ENCODE data around the gene NOX5.
"Not testable (repeated sequence)": the region's sequence is repeated elsewhere in the genome, so short reads cannot be mapped to it uniquely, and the experiment has no call there.

Gene NOX5

DNA sequence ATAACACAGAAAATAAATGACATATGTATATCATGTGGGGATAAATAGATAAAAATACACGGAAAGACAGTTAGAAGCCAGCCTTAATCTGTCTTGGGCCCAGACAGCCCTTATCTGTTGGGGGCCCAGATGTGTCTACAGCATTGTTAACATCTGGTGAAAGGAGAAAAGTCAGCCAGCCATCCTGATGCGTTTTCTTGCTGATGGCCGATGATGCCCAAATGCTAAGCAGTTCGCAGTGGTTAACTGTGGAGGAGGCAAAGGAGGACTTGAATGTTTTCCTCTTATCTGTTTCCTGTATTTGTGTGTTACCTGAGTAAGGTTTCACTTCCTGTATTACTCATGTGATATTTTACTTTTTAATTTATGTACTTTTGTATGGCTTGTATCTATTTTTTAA lies 46.2 kb downstream of the NOX5 start:
- no peak overlapping the region for H3K4me3 ChIP-seq (ENCODE audit: low read length)
- H3K9ac ChIP-seq (ENCODE audit: low read length), result no peak overlapping the region
- H3K4me1 ChIP-seq (ENCODE audit: control insufficient read depth, insufficient read depth, low read length), result peaks cover 3% of the 10 kb centered on the region
- no peaks in the 10 kb centered on the region for H3K9me3 ChIP-seq (ENCODE audit: control insufficient read depth, low read length)
- no peak for DNase-seq (ENCODE audit: low read depth)
- H3K27me3 ChIP-seq (replicated peaks; ENCODE audit: control insufficient read depth, insufficient read depth, low read length), result peaks cover 20% of the 10 kb centered on the region
- H3K36me3 ChIP-seq (ENCODE audit: control insufficient read depth, insufficient read depth, low read length, severe bottlenecking), result no peaks in the 10 kb centered on the region

DNA sequence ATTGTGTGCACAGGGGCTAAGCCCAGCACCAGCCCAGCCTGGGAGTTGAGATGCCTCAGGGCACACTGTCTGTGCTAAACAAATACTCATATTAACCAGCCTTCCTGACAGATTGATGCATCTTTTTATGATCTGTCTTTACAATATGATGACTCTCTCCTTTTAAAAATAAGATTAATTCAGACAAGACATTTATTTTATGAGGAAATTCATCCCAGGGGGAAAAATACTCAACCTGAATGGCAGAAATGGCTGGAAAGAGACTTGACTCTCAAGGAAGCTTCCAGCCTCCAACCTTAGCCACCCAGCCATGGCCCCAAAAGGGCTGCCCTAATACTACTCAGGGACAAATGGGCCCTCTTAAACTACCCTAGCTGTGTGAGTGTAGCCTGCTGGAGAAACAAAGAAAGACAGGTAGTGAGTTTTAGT lies 46.9 kb downstream of the NOX5 start:
- Histone ChIP-seq H3K36me3 (ENCODE audit: control insufficient read depth, insufficient read depth, low read length, severe bottlenecking) (no peaks in the 10 kb centered on the region), H3K9ac (ENCODE audit: low read length) (no peak overlapping the region), H3K4me3 (ENCODE audit: low read length) (no peak overlapping the region), H3K9me3 (ENCODE audit: control insufficient read depth, low read length) (no peaks in the 10 kb centered on the region), H3K4me1 (ENCODE audit: control insufficient read depth, insufficient read depth, low read length) (peaks cover 3% of the 10 kb centered on the region), H3K27me3 (replicated peaks; ENCODE audit: control insufficient read depth, insufficient read depth, low read length) (peaks cover 16% of the 10 kb centered on the region)
- no peak for DNase-seq (ENCODE audit: low read depth)

DNA sequence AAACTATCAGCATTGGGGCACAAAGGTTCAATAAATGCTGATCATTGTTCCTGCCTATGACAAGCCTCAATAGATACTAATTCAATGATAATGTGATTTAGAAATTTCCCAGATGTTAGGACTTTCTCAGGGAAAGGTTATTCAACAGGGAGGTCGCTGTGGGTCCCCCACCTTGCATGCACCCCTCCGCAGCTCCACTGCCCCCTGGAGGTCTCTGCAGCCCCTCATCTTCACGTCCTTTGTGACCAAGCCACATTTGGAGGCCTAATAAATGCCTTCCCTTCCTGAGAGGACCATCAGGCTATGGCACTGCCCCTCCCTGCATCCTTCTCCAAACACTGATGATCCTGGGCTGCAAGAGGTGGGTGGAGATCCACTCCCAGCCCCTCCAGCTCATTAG lies 50.2 kb downstream of the NOX5 start:
- H3K4me1 ChIP-seq (ENCODE audit: control insufficient read depth, insufficient read depth, low read length), result no peaks in the 10 kb centered on the region
- no peaks in the 10 kb centered on the region for H3K27me3 ChIP-seq (replicated peaks; ENCODE audit: control insufficient read depth, insufficient read depth, low read length)
- no peak for DNase-seq (ENCODE audit: low read depth)
- no peak overlapping the region for H3K9ac ChIP-seq (ENCODE audit: low read length)
- no peaks in the 10 kb centered on the region for H3K36me3 ChIP-seq (ENCODE audit: control insufficient read depth, insufficient read depth, low read length, severe bottlenecking)
- no peak overlapping the region for H3K4me3 ChIP-seq (ENCODE audit: low read length)
- H3K9me3 ChIP-seq (ENCODE audit: control insufficient read depth, low read length), result peaks cover 9% of the 10 kb centered on the region

DNA sequence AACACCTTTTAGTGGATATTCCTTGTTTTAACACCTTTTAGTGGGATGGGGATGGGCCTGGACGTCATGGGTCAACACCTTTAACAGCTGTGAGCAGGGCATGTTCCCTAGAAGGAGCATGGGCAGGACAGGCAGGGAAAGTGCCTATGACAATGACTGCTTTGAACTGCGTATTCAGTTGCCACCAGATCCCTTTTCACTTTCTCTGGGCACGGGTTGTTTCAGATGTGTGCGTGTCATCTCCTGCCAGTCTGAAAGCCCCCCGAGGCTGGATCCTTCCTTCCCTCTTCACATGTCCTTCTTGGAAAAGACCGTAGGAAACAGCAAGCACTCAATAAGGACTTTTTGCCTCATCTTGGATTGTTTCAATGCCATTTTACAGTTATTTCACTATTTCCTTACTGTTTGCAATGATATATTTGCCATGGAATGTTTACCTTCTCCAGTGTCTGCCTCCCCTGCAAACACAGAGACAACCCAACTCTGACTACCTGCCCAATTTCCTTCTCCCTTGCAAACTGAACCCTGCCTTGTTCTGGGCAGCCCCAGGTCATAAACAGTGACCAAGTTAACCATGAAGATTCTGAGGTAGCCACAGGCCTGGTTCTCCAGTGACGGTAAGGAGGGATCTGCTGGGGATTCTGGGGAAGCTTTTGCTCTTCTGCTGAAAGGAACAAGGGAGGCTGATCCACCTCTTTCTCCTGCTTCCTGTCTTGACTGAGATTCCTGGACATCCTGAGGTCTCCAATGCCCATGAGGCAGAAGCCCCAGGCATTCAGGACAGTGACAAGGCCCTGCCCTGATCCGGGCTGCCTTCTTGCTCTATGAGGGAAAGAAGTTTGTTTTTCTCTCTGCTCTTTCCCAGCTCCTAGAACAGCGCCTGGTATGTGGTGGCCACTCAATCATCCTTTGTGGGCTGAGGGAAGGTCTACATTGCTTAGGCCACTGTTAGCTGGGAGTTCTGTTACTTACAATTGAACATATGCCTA lies 51.8 kb downstream of the NOX5 start:
- Histone ChIP-seq H3K9me3 (ENCODE audit: control insufficient read depth, low read length) (peaks cover 9% of the 10 kb centered on the region), H3K9ac (ENCODE audit: low read length) (no peak overlapping the region), H3K27me3 (replicated peaks; ENCODE audit: control insufficient read depth, insufficient read depth, low read length) (peaks cover 2% of the 10 kb centered on the region), H3K4me3 (ENCODE audit: low read length) (no peak overlapping the region), H3K36me3 (ENCODE audit: control insufficient read depth, insufficient read depth, low read length, severe bottlenecking) (no peaks in the 10 kb centered on the region), H3K4me1 (ENCODE audit: control insufficient read depth, insufficient read depth, low read length) (no peaks in the 10 kb centered on the region)
- no peak for DNase-seq (ENCODE audit: low read depth)

DNA sequence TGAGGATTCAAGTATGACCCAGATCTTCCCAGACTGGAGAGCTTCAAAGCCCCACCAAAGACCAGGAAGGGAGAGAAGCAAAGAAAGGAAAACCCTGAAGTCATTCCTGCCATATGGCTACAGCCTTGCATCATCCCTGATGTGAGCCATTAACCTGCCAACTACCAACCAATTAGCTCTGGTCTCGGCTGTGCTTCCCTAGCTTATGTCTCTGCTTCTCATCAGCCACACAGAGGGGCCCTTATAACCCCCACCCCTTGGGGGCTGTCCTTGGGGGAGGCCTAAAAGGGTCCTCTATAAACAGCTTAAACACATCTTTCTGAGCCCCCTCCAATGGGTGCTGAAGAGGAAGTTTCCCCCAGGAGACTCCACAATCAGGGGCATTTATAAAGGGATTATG lies 52.8 kb downstream of the NOX5 start:
- peaks cover 9% of the 10 kb centered on the region for H3K9me3 ChIP-seq (ENCODE audit: control insufficient read depth, low read length)
- no peak overlapping the region for H3K9ac ChIP-seq (ENCODE audit: low read length)
- H3K4me3 ChIP-seq (ENCODE audit: low read length), result no peak overlapping the region
- no peaks in the 10 kb centered on the region for H3K36me3 ChIP-seq (ENCODE audit: control insufficient read depth, insufficient read depth, low read length, severe bottlenecking)
- H3K27me3 ChIP-seq (replicated peaks; ENCODE audit: control insufficient read depth, insufficient read depth, low read length), result peaks cover 7% of the 10 kb centered on the region
- H3K4me1 ChIP-seq (ENCODE audit: control insufficient read depth, insufficient read depth, low read length), result no peaks in the 10 kb centered on the region
- DNase-seq (ENCODE audit: low read depth), result no peak

DNA sequence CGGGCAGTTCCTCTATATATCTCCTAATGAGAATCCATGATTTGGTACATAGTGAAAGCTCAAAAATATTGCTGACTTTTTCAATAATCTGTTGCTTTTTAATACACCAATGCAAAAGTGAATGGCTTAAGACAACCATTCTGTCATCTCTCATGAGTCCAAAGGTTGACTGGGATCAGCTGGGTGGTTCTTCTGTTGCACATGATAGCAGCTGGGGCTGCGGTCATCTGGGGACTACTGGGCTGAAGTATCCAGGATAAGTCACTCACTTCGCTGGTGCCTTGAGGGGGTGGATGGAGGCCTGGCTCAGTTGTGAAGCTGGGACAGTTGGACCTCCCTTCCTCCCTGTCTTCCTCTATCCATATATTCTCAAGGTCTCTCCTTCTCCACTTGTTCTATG lies 53.7 kb downstream of the NOX5 start:
- H3K4me1 ChIP-seq (ENCODE audit: control insufficient read depth, insufficient read depth, low read length), result no peaks in the 10 kb centered on the region
- peaks cover 13% of the 10 kb centered on the region for H3K9me3 ChIP-seq (ENCODE audit: control insufficient read depth, low read length)
- no peaks in the 10 kb centered on the region for H3K36me3 ChIP-seq (ENCODE audit: control insufficient read depth, insufficient read depth, low read length, severe bottlenecking)
- no peak overlapping the region for H3K9ac ChIP-seq (ENCODE audit: low read length)
- no peak overlapping the region for H3K4me3 ChIP-seq (ENCODE audit: low read length)
- H3K27me3 ChIP-seq (replicated peaks; ENCODE audit: control insufficient read depth, insufficient read depth, low read length), result peaks cover 7% of the 10 kb centered on the region
- DNase-seq (ENCODE audit: low read depth), result no peak

DNA sequence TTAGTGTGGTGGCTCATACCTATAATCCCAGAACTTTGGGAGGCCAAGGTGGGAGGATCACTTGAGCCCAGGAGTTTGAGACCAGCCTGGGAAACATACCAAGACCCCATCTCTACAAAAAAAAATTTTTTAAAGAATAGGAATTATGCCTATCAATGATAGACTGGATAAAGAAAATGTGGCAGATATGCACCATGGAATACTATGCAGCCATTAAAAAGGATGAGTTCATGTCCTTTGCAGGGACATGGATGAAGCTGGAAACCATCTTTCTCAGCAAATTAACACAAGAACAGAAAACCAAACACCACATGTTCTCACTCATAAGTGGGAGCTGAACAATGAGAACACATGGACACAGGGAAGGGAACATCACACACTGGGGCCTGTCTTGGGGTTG lies 54.8 kb downstream of the NOX5 start:
- H3K4me1 ChIP-seq (ENCODE audit: control insufficient read depth, insufficient read depth, low read length); DNase-seq (ENCODE audit: low read depth); H3K9ac ChIP-seq (ENCODE audit: low read length); H3K36me3 ChIP-seq (ENCODE audit: control insufficient read depth, insufficient read depth, low read length, severe bottlenecking); H3K4me3 ChIP-seq (ENCODE audit: low read length); H3K27me3 ChIP-seq (replicated peaks; ENCODE audit: control insufficient read depth, insufficient read depth, low read length): not testable (repeated sequence)
- H3K9me3 ChIP-seq (ENCODE audit: control insufficient read depth, low read length), result peaks cover 13% of the 10 kb centered on the region

DNA sequence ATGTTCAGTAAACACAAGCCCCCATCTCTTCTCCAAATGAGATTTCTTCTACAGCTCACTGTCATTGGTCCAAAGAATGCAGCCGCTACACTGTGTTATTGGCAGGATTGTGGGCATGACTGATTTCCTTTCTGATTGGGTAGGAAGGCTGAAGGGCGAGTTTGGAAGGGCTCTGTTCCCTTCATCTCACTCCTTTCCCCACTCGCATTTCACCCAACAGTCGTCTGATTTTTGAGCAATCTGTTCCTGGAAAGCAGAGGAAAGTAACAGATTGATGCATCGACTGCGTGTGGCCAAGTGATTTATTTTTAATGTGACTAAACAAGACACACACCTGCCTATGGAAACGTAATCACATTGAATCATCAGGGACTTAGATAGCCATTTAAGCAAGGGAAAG lies 55.5 kb downstream of the NOX5 start:
- H3K36me3 ChIP-seq (ENCODE audit: control insufficient read depth, insufficient read depth, low read length, severe bottlenecking), result no peaks in the 10 kb centered on the region
- H3K9me3 ChIP-seq (ENCODE audit: control insufficient read depth, low read length), result peaks cover 13% of the 10 kb centered on the region
- no peak overlapping the region for H3K9ac ChIP-seq (ENCODE audit: low read length)
- peaks cover 7% of the 10 kb centered on the region for H3K27me3 ChIP-seq (replicated peaks; ENCODE audit: control insufficient read depth, insufficient read depth, low read length)
- H3K4me1 ChIP-seq (ENCODE audit: control insufficient read depth, insufficient read depth, low read length), result peaks cover 10% of the 10 kb centered on the region
- no peak for DNase-seq (ENCODE audit: low read depth)
- no peak overlapping the region for H3K4me3 ChIP-seq (ENCODE audit: low read length)

DNA sequence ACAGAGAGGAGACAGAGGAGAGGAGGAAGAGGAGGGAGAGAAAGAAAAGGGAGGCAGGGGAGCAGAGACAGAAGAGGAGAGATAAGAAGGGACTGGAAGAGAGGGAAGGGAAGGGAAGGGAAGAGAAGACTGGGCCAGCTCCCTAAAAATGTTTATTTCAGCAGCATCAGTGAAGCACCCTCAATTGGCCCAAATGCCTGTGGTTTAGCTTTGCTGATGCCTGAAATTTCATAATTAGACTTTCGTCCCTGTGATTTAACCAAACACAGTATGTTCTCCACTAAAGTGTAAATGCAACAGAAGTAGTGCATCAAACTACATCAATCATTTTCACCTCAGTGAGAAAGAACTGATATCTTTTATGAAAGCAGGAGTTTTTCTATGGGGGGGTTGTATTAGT lies 55.9 kb downstream of the NOX5 start:
- no peak overlapping the region for H3K9ac ChIP-seq (ENCODE audit: low read length)
- no peak overlapping the region for H3K4me3 ChIP-seq (ENCODE audit: low read length)
- peaks cover 14% of the 10 kb centered on the region for H3K4me1 ChIP-seq (ENCODE audit: control insufficient read depth, insufficient read depth, low read length)
- peaks cover 7% of the 10 kb centered on the region for H3K27me3 ChIP-seq (replicated peaks; ENCODE audit: control insufficient read depth, insufficient read depth, low read length)
- peaks cover 13% of the 10 kb centered on the region for H3K9me3 ChIP-seq (ENCODE audit: control insufficient read depth, low read length)
- H3K36me3 ChIP-seq (ENCODE audit: control insufficient read depth, insufficient read depth, low read length, severe bottlenecking), result no peaks in the 10 kb centered on the region
- no peak for DNase-seq (ENCODE audit: low read depth)

DNA sequence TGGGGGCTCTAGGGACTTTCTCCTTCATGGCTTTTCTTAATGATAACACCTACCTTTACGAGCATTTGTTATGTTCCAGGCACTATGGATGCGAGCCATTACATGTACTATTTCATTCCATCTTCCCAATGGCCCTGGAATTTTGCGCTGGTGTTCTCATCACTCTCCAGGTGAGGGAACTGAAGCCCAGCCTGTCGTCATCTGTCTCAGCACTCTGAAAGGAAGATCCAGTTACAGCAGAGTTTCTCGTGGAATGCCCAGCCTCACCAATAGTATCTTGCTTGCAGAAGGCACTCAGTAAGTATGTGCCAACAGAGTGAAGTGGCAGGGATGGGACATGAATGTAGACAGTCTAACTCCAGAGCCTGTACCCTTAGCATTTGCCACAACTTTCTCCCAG lies 56.8 kb downstream of the NOX5 start:
- Histone ChIP-seq H3K9me3 (ENCODE audit: control insufficient read depth, low read length) (peaks cover 13% of the 10 kb centered on the region), H3K9ac (ENCODE audit: low read length) (no peak overlapping the region), H3K4me1 (ENCODE audit: control insufficient read depth, insufficient read depth, low read length) (peaks cover 22% of the 10 kb centered on the region), H3K27me3 (replicated peaks; ENCODE audit: control insufficient read depth, insufficient read depth, low read length) (peaks cover 7% of the 10 kb centered on the region), H3K4me3 (ENCODE audit: low read length) (no peak overlapping the region), H3K36me3 (ENCODE audit: control insufficient read depth, insufficient read depth, low read length, severe bottlenecking) (no peaks in the 10 kb centered on the region)
- no peak for DNase-seq (ENCODE audit: low read depth)

DNA sequence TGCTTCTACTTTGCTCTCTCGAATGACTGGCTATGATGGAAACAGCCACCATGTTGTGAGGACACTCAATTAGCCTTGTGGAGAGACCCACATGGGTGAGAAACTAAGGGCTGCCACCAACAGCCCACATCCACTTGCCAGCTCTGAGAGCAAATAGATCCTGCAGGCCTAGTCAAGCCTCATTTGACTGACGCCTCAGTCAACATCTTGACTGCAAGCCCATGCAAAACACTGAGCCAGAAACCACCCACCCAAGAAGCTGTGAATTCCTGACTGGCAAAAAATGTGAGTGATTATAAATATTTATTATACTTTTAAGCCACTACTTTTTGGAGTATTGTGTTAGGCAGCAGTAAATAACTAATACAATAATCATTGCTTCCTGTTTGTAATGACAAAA lies 58.4 kb downstream of the NOX5 start:
- Histone ChIP-seq H3K4me1 (ENCODE audit: control insufficient read depth, insufficient read depth, low read length) (peaks cover 23% of the 10 kb centered on the region), H3K27me3 (replicated peaks; ENCODE audit: control insufficient read depth, insufficient read depth, low read length) (peaks cover 7% of the 10 kb centered on the region), H3K36me3 (ENCODE audit: control insufficient read depth, insufficient read depth, low read length, severe bottlenecking) (no peaks in the 10 kb centered on the region), H3K9ac (ENCODE audit: low read length) (no peak overlapping the region), H3K9me3 (ENCODE audit: control insufficient read depth, low read length) (peaks cover 9% of the 10 kb centered on the region), H3K4me3 (ENCODE audit: low read length) (no peak overlapping the region)
- no peak for DNase-seq (ENCODE audit: low read depth)
